Measurements from ENCODE around the gene RNASE7.
"Not testable (repeated sequence)": the region's sequence is repeated elsewhere in the genome, so short reads cannot be mapped to it uniquely, and the experiment has no call there.

RNASE7 gene

GRCh38 chr14:21041676-21042433 is at the start of gene RNASE7:
Gene RNASE7 (plus strand): TSS chr14:21042362. CDS start chr14:21042993, 631 bp downstream.
- DNase-seq (ENCODE audit: low read depth in 2 of 2): no peak

GRCh38 chr14:20996521-20996920 is 45.6 kb upstream of the RNASE7 start:
- DNase-seq (ENCODE audit: low read depth in 2 of 2): no peak

GRCh38 chr14:20997115-20997514 is 45.0 kb upstream of the RNASE7 start:
- no peak for DNase-seq (ENCODE audit: low read depth in 2 of 2)

GRCh38 chr14:20997564-20997963 is 44.6 kb upstream of the RNASE7 start:
- no peak for DNase-seq (ENCODE audit: low read depth in 2 of 2)

- DNase-seq (ENCODE audit: low read depth in 2 of 2): no peak
Measured at GRCh38 chr14:20998139-20998538, 44.0 kb upstream of the RNASE7 start.

GRCh38 chr14:20998674-20999366 is 43.3 kb upstream of the RNASE7 start, which contains the start of gene SLC39A2:
Gene SLC39A2 (plus strand): TSS chr14:20999293. CDS start chr14:20999447, 154 bp downstream.
- DNase-seq (ENCODE audit: low read depth in 2 of 2): peak in 1 of 2 experiments; percentile 24

- no peak for DNase-seq (ENCODE audit: low read depth in 2 of 2)
Measured at GRCh38 chr14:20999591-20999990, 42.6 kb upstream of the RNASE7 start.

GRCh38 chr14:21001218-21001617 is 40.9 kb upstream of the RNASE7 start:
- no peak for DNase-seq (ENCODE audit: low read depth in 2 of 2)

- no peak for DNase-seq (ENCODE audit: low read depth in 2 of 2)
Measured at GRCh38 chr14:21003788-21004346, 38.3 kb upstream of the RNASE7 start.

- DNase-seq (ENCODE audit: low read depth in 2 of 2): not testable (repeated sequence)
Measured at GRCh38 chr14:21009721-21010120, 32.4 kb upstream of the RNASE7 start.

- DNase-seq (ENCODE audit: low read depth in 2 of 2): no peak
Measured at GRCh38 chr14:21011136-21011535, 31.0 kb upstream of the RNASE7 start.

GRCh38 chr14:21014761-21015190 is 27.4 kb upstream of the RNASE7 start:
- DNase-seq (ENCODE audit: low read depth in 2 of 2): peak; percentile 51 to 54

- DNase-seq (ENCODE audit: low read depth in 2 of 2): no peak
Measured at GRCh38 chr14:21015312-21015711, 26.9 kb upstream of the RNASE7 start.

GRCh38 chr14:21016413-21017190 is 25.6 kb upstream of the RNASE7 start:
- DNase-seq (ENCODE audit: low read depth in 2 of 2): no peak

- DNase-seq (ENCODE audit: low read depth in 2 of 2): no peak
Measured at GRCh38 chr14:21017528-21018245, 24.5 kb upstream of the RNASE7 start.

- no peak for DNase-seq (ENCODE audit: low read depth in 2 of 2)
Measured at GRCh38 chr14:21018286-21018685, 23.9 kb upstream of the RNASE7 start.

GRCh38 chr14:21018781-21019180 is 23.4 kb upstream of the RNASE7 start:
- no peak for DNase-seq (ENCODE audit: low read depth in 2 of 2)

GRCh38 chr14:21019366-21019765 is 22.8 kb upstream of the RNASE7 start:
- no peak for DNase-seq (ENCODE audit: low read depth in 2 of 2)

- no peak for DNase-seq (ENCODE audit: low read depth in 2 of 2)
Measured at GRCh38 chr14:21020977-21021545, 21.1 kb upstream of the RNASE7 start.

- DNase-seq (ENCODE audit: low read depth in 2 of 2): no peak
Measured at GRCh38 chr14:21022686-21023085, 19.5 kb upstream of the RNASE7 start.

GRCh38 chr14:21023174-21023573 is 19.0 kb upstream of the RNASE7 start:
- DNase-seq (ENCODE audit: low read depth in 2 of 2): no peak

Data from fibroblast of skin of left biceps (primary cell).